Pons (tissue), 1 donor: ENCODE measurements around the gene ANO3.
"Not testable (repeated sequence)": the region's sequence is repeated elsewhere in the genome, so short reads cannot be mapped to it uniquely, and the experiment has no call there.

Experiments
- DNase-seq: peaks from one replicate; pipeline ENCODE4 v3.0.0-alpha.2; 2016; ENCODE audit warnings: low spot score

ANO3 gene

GRCh38 chr11:26331911-26332571 is at the start of gene ANO3:
TSS of gene ANO3 (plus strand) at chr11:26332130. CDS start at chr11:26332276, 146 bp downstream.
- DNase-seq: peak; percentile 37

DNA sequence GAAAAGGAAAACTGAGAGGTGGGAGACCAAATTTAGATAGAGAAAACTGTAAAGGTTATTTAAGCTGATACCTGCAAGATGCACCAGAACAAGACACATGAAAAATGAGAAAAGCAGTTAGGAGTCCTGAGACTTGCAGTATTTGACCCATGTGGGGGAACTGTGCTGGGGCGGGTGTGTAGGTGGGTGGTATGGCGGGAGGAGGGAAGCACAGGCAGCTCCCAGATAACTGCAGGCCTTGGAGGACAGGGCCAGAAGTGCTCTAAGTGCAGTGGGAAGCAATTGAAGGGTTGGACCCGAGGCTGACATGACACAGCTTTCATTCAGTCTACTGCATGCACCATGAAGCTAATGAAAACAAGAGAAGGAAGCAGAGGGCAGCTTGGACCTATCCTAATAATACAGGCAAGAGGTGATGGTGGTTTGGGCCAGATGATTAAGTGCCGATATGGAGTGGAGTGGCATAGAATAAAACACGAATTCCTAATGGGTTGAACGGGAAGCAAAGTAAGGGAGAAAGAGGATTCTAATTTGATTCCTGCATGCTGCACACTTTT is 48.0 kb upstream of the ANO3 start:
- no peak for DNase-seq

DNA sequence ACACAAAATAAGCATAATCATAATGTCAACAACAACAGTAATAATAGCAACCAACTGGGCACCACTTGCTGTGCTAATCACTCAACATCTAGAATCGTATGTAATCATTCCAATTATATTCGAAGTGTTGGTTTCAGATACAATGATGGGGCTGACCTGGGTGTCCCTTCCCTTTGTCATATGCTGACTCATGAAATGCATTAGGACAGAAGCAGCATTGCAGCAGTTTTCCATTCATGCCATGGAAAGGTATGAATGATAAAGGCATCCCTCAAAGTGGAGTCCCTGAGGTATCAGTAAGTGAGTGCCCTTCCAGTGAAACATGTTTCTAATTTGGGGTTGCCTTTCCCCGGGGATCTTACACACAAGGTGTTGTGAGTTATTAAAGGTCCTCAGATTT is 46.3 kb upstream of the ANO3 start:
- no peak for DNase-seq

GRCh38 chr11:26286472-26287066 is 45.4 kb upstream of the ANO3 start:
- no peak for DNase-seq

GRCh38 chr11:26287067-26287518 is 44.8 kb upstream of the ANO3 start:
- no peak for DNase-seq

- DNase-seq: peak; percentile 71
These were observed 34.5 kb upstream of the ANO3 start for GRCh38 chr11:26297189-26297975.

- DNase-seq: not testable (repeated sequence)
These were observed 15.6 kb upstream of the ANO3 start for GRCh38 chr11:26316372-26316771.

- no peak for DNase-seq
These were observed 12.0 kb upstream of the ANO3 start for GRCh38 chr11:26319906-26320305.

DNA sequence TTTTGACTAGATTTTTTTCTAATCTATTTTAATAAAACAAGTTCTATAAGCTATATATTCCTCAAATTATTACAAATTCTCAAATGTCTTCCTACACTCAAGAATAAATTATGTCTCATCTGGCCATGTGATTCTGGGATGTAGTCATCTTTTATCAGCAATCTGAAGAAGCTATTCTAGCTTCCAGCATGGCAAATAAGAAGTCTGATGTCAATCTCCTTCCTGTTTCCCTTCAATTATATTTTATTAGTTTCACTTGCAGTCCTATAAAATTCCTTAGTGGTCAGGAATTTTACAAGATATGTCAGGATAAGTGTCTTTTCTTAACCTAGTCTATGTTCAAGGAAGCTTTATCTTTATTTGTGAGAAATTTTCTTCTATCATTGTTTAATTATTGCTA is 10.4 kb upstream of the ANO3 start:
- no peak for DNase-seq

- no peak for DNase-seq
These were observed 9.4 kb upstream of the ANO3 start for GRCh38 chr11:26322335-26323067.

DNA sequence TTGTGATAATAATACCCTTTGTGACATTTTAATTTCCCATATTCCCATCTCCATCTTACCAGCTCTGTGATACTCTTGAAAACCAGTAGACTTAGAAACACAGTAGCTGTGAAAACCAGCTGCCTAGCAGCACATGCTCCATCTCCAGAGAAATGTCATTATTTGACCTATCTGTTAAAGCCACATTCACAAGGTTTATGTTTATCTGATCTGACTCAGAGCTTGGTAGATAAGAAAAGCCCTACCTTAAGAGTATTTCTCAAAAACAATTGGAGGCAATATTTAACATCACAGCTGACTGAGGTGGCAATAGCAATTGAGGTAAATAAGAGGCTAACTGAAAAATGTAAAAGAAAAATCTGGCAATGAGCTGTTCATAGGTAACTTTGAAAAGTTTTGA is 8.1 kb upstream of the ANO3 start:
- DNase-seq: no peak

DNA sequence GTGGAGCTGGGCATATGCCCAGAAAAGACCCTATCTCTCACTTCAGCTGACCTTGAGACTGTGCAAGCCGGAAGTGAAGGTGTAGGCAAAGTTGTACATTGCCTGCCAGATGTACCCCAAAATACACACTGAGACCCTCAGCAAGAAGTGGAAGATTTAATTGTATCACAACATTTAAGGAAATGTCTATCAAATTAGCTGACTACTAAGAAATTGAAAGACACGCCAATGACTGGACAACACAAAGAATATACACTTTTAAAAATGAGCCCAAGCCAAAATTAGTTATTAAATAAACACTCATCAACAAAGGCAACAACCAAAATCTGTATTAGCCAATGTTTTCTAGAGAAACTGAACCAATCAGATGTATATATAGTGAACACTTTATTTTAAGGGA is 7.7 kb upstream of the ANO3 start:
- DNase-seq: no peak

GRCh38 chr11:26326793-26327400 is 5.0 kb upstream of the ANO3 start:
- no peak for DNase-seq

- no peak for DNase-seq
These were observed 2.7 kb upstream of the ANO3 start for GRCh38 chr11:26329206-26329605.

- no peak for DNase-seq
These were observed 1.7 kb upstream of the ANO3 start for GRCh38 chr11:26330262-26330661.

DNA sequence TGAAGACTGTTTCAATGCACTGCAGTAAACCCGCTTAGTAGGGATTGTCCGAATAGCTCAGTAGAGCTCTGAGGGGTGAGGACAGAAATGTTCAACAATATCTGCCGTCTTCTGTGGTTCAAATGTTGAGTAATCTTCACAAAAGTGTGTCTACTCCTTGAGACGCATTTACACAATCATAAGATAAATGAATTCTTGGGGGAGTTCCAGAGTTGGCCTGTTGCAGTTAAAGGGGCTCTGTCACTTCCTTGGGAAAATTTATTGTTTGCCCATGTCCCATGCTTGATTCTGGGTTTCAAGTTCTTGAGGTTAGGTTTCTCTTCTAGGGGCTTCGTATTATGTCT is 614 bp downstream of the ANO3 start:
- no peak for DNase-seq

GRCh38 chr11:26333906-26334305 is 2.0 kb downstream of the ANO3 start:
- DNase-seq: no peak

GRCh38 chr11:26335903-26336302 is 4.0 kb downstream of the ANO3 start:
- no peak for DNase-seq

DNA sequence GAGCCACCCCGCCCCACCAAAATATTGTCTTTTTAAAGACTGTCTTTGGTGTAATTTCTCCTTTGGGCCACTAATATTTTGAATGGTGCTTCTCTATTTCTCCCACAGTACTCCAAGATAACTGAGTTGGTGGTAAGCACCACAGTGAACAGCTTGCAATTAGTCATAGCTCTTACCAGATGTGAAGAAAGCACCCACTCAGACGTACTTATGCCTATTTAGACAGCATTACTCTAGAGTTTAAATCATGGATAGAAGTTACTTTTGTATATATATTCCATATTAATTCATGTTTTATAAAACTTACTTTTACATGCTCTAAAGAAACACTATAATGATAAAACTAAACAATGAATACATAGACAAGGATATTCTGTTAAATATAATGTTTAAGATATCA is 12.7 kb downstream of the ANO3 start:
- DNase-seq: no peak

GRCh38 chr11:26348776-26349175 is 16.8 kb downstream of the ANO3 start:
- DNase-seq: no peak

- DNase-seq: no peak
These were observed 18.1 kb downstream of the ANO3 start for GRCh38 chr11:26350002-26350401.

- DNase-seq: no peak
These were observed 21.1 kb downstream of the ANO3 start for GRCh38 chr11:26353010-26353409.
